Measurements from ENCODE around the gene SMARCA4.

GRCh38 chr19:11028146-11028545, 67.3 kb downstream of the SMARCA4 start:
- TF ChIP-seq POLR2A (IDR thresholded peaks at IDR 0.05) (no peak), EP300 (IDR thresholded peaks at IDR 0.05) (no peak), POLR2AphosphoS5 (IDR thresholded peaks at IDR 0.05) (no peak)
- TF ChIP-seq, protein P1, sequence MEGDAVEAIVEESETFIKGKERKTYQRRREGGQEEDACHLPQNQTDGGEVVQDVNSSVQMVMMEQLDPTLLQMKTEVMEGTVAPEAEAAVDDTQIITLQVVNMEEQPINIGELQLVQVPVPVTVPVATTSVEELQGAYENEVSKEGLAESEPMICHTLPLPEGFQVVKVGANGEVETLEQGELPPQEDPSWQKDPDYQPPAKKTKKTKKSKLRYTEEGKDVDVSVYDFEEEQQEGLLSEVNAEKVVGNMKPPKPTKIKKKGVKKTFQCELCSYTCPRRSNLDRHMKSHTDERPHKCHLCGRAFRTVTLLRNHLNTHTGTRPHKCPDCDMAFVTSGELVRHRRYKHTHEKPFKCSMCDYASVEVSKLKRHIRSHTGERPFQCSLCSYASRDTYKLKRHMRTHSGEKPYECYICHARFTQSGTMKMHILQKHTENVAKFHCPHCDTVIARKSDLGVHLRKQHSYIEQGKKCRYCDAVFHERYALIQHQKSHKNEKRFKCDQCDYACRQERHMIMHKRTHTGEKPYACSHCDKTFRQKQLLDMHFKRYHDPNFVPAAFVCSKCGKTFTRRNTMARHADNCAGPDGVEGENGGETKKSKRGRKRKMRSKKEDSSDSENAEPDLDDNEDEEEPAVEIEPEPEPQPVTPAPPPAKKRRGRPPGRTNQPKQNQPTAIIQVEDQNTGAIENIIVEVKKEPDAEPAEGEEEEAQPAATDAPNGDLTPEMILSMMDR (IDR thresholded peaks at IDR 0.05), result no peak
